Peyer's patch (tissue), 4 donors: ENCODE measurements around the gene IL1RAPL1.

ENCODE experiments used
- POLR2A ChIP-seq, 2 donors: fragments of 450-650 bp; IDR thresholded peaks; one replicate each; pipeline ENCODE4 v1.5.1; 2017; ENCODE audit warnings: antibody characterized with exemption in 2 of 2, mild to moderate bottlenecking in 2 of 2, moderate library complexity in 2 of 2
- TF ChIP-seq, protein P1 (sequence below), 6 experiments: fragments of 450-650 bp in 4 of 6; fragments of 200-600 bp in 2 of 6; sonication (generic) in 1 of 6; IDR thresholded peaks; one replicate each; pipeline ENCODE4 v1.5.1; 2017 to 2019; ENCODE audit warnings: antibody characterized with exemption in 6 of 6, mild to moderate bottlenecking in 3 of 6, moderate library complexity in 1 of 6

DNA sequence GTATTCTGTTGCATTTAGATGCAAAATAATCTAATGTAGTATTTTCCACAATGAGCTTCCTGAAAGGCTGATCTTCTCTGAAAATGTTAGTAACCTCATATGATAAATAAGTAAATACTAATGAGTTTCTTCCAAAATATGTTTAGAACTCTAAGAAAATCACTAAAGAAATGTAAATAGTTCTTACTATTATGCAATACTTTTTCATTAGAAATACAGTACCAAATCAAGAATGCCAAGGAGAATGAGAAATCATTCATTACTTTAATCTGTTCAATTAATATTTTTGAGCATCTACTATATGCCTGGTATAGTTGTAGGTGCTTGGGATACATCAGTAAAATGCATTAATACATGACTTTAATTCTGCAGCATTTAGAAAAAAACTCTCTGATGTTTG is 130.6 kb downstream of the IL1RAPL1 start:
- TF ChIP-seq, protein P1, sequence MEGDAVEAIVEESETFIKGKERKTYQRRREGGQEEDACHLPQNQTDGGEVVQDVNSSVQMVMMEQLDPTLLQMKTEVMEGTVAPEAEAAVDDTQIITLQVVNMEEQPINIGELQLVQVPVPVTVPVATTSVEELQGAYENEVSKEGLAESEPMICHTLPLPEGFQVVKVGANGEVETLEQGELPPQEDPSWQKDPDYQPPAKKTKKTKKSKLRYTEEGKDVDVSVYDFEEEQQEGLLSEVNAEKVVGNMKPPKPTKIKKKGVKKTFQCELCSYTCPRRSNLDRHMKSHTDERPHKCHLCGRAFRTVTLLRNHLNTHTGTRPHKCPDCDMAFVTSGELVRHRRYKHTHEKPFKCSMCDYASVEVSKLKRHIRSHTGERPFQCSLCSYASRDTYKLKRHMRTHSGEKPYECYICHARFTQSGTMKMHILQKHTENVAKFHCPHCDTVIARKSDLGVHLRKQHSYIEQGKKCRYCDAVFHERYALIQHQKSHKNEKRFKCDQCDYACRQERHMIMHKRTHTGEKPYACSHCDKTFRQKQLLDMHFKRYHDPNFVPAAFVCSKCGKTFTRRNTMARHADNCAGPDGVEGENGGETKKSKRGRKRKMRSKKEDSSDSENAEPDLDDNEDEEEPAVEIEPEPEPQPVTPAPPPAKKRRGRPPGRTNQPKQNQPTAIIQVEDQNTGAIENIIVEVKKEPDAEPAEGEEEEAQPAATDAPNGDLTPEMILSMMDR (IDR thresholded peaks at IDR 0.05) = no peak
- TF ChIP-seq POLR2A (IDR thresholded peaks at IDR 0.05) = no peak
